ENCODE data around the gene POLR1H. TPM values are rescaled to one million over a fixed set of nuclear protein-coding genes. Genes with fewer than 3 reads are reported as not detected.

The POLR1H gene
- total RNA-seq, 1 experiment from 2014 or later, result 85.1 TPM

DNA sequence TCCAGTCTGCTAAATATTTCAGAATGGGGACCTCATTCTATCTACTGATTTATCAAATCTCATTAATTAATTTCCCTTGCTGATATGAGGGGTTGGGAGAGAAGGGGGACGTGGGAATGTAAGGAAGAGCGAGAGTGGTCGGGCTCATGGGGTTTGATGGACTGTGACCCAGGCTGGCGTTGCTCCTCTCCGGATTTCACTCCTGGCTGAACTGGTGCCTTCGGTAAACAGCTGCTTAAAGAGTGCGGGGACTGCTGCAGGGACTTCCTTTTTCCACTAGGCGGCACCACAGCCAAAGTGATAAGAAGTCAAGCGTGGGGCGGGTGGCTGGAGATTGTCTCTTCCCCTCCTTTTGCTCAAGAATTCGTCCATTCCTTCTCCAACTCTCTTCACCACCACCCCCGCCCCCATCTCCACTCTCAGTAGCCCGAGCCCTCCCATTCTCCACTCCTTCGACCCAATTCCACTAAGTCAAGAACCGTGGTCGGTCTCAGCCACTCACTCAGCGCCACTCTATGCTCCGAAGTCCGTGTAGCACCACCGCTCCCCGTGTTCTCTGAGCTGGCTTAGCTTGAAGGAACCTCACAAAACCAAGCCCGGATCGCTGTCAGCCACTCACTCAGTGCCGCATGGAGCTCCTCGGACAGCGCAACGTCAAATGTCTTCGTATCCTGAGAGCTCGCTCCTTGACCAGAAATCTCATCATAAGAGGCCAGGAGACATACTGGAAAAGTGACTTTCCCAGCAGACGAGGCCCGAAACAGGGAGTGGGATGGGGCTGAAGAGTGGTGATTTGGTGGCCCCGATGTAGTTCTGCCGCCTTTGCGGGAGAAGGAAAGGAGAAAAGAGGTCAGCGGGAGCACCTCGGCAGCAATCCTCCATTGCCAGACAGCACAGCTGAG is 42.2 kb downstream of the POLR1H start:
- no peaks in the 10 kb centered on the region for H3K9me2 ChIP-seq (replicated peaks; ENCODE audit: insufficient read depth, low read length)
- no peaks in the 10 kb centered on the region for H4K20me1 ChIP-seq (ENCODE audit: insufficient read depth, low read depth, low read length)
- H3K79me2 ChIP-seq (ENCODE audit: low read length), result no peaks in the 10 kb centered on the region
- H3K27me3 ChIP-seq (ENCODE audit: low read length), result no peaks in the 10 kb centered on the region
- no peaks in the 10 kb centered on the region for H3K9me3 ChIP-seq (ENCODE audit: low read length)
- H3K4me3 ChIP-seq (ENCODE audit: low read length), result peak overlapping the region; percentile 63
- peaks cover 37% of the 10 kb centered on the region for H3K4me1 ChIP-seq (ENCODE audit: low read length)
- peak overlapping the region; percentile 96 for H2AFZ ChIP-seq (ENCODE audit: low read length)
- peak overlapping the region; percentile 58 for H3K9ac ChIP-seq (ENCODE audit: low read length)
- no peak overlapping the region for H3K27ac ChIP-seq (ENCODE audit: low read length)
- DNase-seq, result peak; percentile 95
- H3K4me2 ChIP-seq (ENCODE audit: low read depth, low read length, poor library complexity, severe bottlenecking), result peak overlapping the region; percentile 76
- H3K36me3 ChIP-seq (ENCODE audit: insufficient read depth, low read length), result no peaks in the 10 kb centered on the region

DNA sequence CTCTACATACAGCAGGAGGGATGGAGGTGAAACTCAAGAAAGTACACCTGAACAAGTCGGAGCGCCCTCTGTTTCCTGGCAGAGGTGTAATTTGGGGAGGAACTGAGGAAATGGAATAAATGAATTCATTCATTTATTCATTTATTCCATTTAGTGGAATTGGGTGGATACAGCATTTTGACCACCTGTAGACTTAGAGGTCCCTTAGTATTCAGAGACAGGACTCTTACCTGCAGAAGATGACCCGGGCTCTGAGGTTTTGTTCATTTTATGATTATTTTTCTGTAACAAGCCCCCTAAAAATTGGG is 42.8 kb downstream of the POLR1H start:
- no peaks in the 10 kb centered on the region for H4K20me1 ChIP-seq (ENCODE audit: insufficient read depth, low read depth, low read length)
- no peaks in the 10 kb centered on the region for H3K9me3 ChIP-seq (ENCODE audit: low read length)
- H3K27me3 ChIP-seq (ENCODE audit: low read length), result no peaks in the 10 kb centered on the region
- H3K4me1 ChIP-seq (ENCODE audit: low read length), result peaks cover 37% of the 10 kb centered on the region
- DNase-seq, result no peak
- H2AFZ ChIP-seq (ENCODE audit: low read length), result peak overlapping the region; percentile 96
- H3K9ac ChIP-seq (ENCODE audit: low read length), result peak overlapping the region; percentile 58
- peak overlapping the region; percentile 63 for H3K4me3 ChIP-seq (ENCODE audit: low read length)
- no peaks in the 10 kb centered on the region for H3K36me3 ChIP-seq (ENCODE audit: insufficient read depth, low read length)
- no peak overlapping the region for H3K27ac ChIP-seq (ENCODE audit: low read length)
- no peaks in the 10 kb centered on the region for H3K9me2 ChIP-seq (replicated peaks; ENCODE audit: insufficient read depth, low read length)
- peak overlapping the region; percentile 76 for H3K4me2 ChIP-seq (ENCODE audit: low read depth, low read length, poor library complexity, severe bottlenecking)
- no peaks in the 10 kb centered on the region for H3K79me2 ChIP-seq (ENCODE audit: low read length)

DNA sequence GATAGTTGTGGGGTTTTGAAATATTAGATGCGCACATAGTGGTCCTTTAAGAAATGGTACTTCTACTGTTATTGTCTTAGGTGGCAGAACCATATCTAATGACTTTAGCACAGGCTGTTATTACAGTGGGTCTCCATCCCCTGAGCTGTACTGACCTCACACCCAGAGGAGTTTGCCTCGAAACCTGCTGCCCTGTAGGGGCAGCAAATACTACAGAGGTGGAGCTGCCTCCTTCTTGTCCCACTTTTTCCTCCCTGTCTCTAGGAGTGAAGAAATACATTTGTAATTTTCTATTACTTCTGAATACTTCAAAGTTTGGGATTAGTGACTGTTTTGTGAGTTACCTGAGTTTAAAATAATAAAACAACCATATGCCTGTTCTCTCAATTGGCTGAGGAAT is 43.6 kb downstream of the POLR1H start:
- no peak overlapping the region for H3K4me2 ChIP-seq (ENCODE audit: low read depth, low read length, poor library complexity, severe bottlenecking)
- no peak overlapping the region for H3K9ac ChIP-seq (ENCODE audit: low read length)
- no peak overlapping the region for H3K27ac ChIP-seq (ENCODE audit: low read length)
- H3K79me2 ChIP-seq (ENCODE audit: low read length), result no peaks in the 10 kb centered on the region
- H3K27me3 ChIP-seq (ENCODE audit: low read length), result no peaks in the 10 kb centered on the region
- no peak overlapping the region for H3K4me3 ChIP-seq (ENCODE audit: low read length)
- DNase-seq, result no peak
- H4K20me1 ChIP-seq (ENCODE audit: insufficient read depth, low read depth, low read length), result no peaks in the 10 kb centered on the region
- no peak overlapping the region for H2AFZ ChIP-seq (ENCODE audit: low read length)
- H3K36me3 ChIP-seq (ENCODE audit: insufficient read depth, low read length), result no peaks in the 10 kb centered on the region
- peaks cover 37% of the 10 kb centered on the region for H3K4me1 ChIP-seq (ENCODE audit: low read length)
- no peaks in the 10 kb centered on the region for H3K9me2 ChIP-seq (replicated peaks; ENCODE audit: insufficient read depth, low read length)
- H3K9me3 ChIP-seq (ENCODE audit: low read length), result no peaks in the 10 kb centered on the region

DNA sequence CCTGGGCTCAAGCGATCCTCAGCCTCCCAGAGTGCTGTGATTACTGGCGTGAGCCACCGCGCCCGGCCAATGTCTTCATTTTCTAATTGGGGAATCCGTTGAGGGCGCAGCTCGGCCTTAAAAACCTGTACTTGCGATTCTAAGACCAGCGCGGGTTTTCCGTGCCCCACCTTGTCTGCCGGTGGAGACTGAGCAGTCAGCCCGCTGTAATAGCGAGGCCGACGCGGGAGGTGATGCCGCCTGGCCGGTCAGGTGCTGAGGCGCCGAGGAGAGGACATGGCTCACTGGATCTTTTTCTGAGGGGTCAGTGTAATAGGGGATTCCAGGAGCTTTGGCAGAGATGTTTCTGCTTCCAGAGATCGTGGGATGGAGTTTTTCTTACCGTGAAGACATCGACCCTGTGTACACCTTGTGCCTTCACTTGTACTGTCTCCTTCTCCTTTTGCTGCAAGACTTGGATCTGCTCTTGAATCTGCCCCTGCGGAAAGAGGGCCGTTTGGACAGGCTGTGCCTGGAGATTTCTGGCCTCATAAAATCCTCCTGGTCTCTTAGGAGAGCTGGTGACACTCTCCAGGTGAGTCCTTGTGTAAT is 50.3 kb downstream of the POLR1H start:
- no peak for DNase-seq
- H2AFZ ChIP-seq (ENCODE audit: low read length), result no peak overlapping the region
- no peaks in the 10 kb centered on the region for H3K9me2 ChIP-seq (replicated peaks; ENCODE audit: insufficient read depth, low read length)
- no peak overlapping the region for H3K4me2 ChIP-seq (ENCODE audit: low read depth, low read length, poor library complexity, severe bottlenecking)
- no peaks in the 10 kb centered on the region for H3K27me3 ChIP-seq (ENCODE audit: low read length)
- no peaks in the 10 kb centered on the region for H3K79me2 ChIP-seq (ENCODE audit: low read length)
- H3K9me3 ChIP-seq (ENCODE audit: low read length), result no peaks in the 10 kb centered on the region
- no peak overlapping the region for H3K27ac ChIP-seq (ENCODE audit: low read length)
- H4K20me1 ChIP-seq (ENCODE audit: insufficient read depth, low read depth, low read length), result no peaks in the 10 kb centered on the region
- no peak overlapping the region for H3K4me3 ChIP-seq (ENCODE audit: low read length)
- no peak overlapping the region for H3K9ac ChIP-seq (ENCODE audit: low read length)
- H3K36me3 ChIP-seq (ENCODE audit: insufficient read depth, low read length), result no peaks in the 10 kb centered on the region
- H3K4me1 ChIP-seq (ENCODE audit: low read length), result 0 out of 2 replicates have a peak, but pooled peaks cover 4% of the 10 kb centered on the region

GRCh38 chr6:30112402-30112994 is 51.4 kb downstream of the POLR1H start:
- Histone ChIP-seq H3K79me2 (ENCODE audit: low read length) (no peaks in the 10 kb centered on the region), H4K20me1 (ENCODE audit: insufficient read depth, low read depth, low read length) (no peaks in the 10 kb centered on the region), H3K4me1 (ENCODE audit: low read length) (0 out of 2 replicates have a peak, but pooled peaks cover 4% of the 10 kb centered on the region), H3K9me2 (replicated peaks; ENCODE audit: insufficient read depth, low read length) (no peaks in the 10 kb centered on the region), H3K9ac (ENCODE audit: low read length) (no peak overlapping the region), H2AFZ (ENCODE audit: low read length) (no peak overlapping the region), H3K36me3 (ENCODE audit: insufficient read depth, low read length) (no peaks in the 10 kb centered on the region), H3K27me3 (ENCODE audit: low read length) (no peaks in the 10 kb centered on the region), H3K4me2 (ENCODE audit: low read depth, low read length, poor library complexity, severe bottlenecking) (no peak overlapping the region), H3K9me3 (ENCODE audit: low read length) (no peaks in the 10 kb centered on the region), H3K27ac (ENCODE audit: low read length) (no peak overlapping the region), H3K4me3 (ENCODE audit: low read length) (no peak overlapping the region)
- DNase-seq, result no peak

- no peak for DNase-seq
- Histone ChIP-seq H3K27me3 (ENCODE audit: low read length) (no peaks in the 10 kb centered on the region), H3K27ac (ENCODE audit: low read length) (no peak within 1 kb of the TSS), H3K4me3 (ENCODE audit: low read length) (no peak within 1 kb of the TSS), H3K79me2 (ENCODE audit: low read length) (no peaks in the 10 kb centered on the region), H3K9ac (ENCODE audit: low read length) (no peak within 1 kb of the TSS), H3K9me3 (ENCODE audit: low read length) (no peaks in the 10 kb centered on the region), H3K36me3 (ENCODE audit: insufficient read depth, low read length) (no peaks in the 10 kb centered on the region), H3K9me2 (replicated peaks; ENCODE audit: insufficient read depth, low read length) (no peaks in the 10 kb centered on the region), H2AFZ (ENCODE audit: low read length) (no peak within 1 kb of the TSS), H3K4me1 (ENCODE audit: low read length) (0 out of 2 replicates have a peak, but pooled peaks cover 4% of the 10 kb centered on the region), H4K20me1 (ENCODE audit: insufficient read depth, low read depth, low read length) (no peaks in the 10 kb centered on the region), H3K4me2 (ENCODE audit: low read depth, low read length, poor library complexity, severe bottlenecking) (no peak within 1 kb of the TSS)
Observed at GRCh38 chr6:30113003-30113759, 52.1 kb downstream of the POLR1H start, which contains the start of gene TRIM31. TRIM31 (minus strand) TSS chr6:30113090; CDS start chr6:30112805, 285 bp downstream.

DNA sequence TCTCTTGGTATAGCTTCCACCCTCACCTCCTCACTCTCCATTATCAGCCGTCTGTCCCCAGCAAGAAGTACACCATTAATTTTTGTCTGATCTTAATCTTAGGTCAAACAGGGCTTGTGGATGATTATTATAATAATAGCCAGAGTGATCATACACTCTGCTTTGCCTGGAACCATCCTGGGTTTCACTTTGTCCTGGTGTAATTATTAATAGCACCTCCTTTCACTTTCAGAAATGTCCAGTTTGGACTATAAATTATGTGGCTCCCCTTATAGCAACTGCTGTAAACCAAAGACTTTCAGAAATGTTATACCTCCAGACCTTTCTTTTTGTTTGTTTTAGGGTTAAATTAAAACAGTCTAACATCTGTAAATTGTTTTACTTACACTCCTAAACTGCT is 52.8 kb downstream of the POLR1H start:
- DNase-seq, result no peak
- Histone ChIP-seq H3K9me2 (replicated peaks; ENCODE audit: insufficient read depth, low read length) (no peaks in the 10 kb centered on the region), H3K9ac (ENCODE audit: low read length) (no peak overlapping the region)

More for the DNA sequence above, 52.8 kb downstream of the POLR1H start:
- Histone ChIP-seq H3K4me1 (ENCODE audit: low read length) (0 out of 2 replicates have a peak, but pooled peaks cover 4% of the 10 kb centered on the region), H3K79me2 (ENCODE audit: low read length) (no peaks in the 10 kb centered on the region), H3K36me3 (ENCODE audit: insufficient read depth, low read length) (no peaks in the 10 kb centered on the region), H3K9me3 (ENCODE audit: low read length) (no peaks in the 10 kb centered on the region), H3K27me3 (ENCODE audit: low read length) (no peaks in the 10 kb centered on the region), H3K27ac (ENCODE audit: low read length) (no peak overlapping the region), H3K4me2 (ENCODE audit: low read depth, low read length, poor library complexity, severe bottlenecking) (no peak overlapping the region), H4K20me1 (ENCODE audit: insufficient read depth, low read depth, low read length) (no peaks in the 10 kb centered on the region), H2AFZ (ENCODE audit: low read length) (no peak overlapping the region), H3K4me3 (ENCODE audit: low read length) (no peak overlapping the region)
